ENCODE data around the gene ANKRD17.
"Not testable (repeated sequence)": the region's sequence is repeated elsewhere in the genome, so short reads cannot be mapped to it uniquely, and the experiment has no call there.

Gene ANKRD17

DNA sequence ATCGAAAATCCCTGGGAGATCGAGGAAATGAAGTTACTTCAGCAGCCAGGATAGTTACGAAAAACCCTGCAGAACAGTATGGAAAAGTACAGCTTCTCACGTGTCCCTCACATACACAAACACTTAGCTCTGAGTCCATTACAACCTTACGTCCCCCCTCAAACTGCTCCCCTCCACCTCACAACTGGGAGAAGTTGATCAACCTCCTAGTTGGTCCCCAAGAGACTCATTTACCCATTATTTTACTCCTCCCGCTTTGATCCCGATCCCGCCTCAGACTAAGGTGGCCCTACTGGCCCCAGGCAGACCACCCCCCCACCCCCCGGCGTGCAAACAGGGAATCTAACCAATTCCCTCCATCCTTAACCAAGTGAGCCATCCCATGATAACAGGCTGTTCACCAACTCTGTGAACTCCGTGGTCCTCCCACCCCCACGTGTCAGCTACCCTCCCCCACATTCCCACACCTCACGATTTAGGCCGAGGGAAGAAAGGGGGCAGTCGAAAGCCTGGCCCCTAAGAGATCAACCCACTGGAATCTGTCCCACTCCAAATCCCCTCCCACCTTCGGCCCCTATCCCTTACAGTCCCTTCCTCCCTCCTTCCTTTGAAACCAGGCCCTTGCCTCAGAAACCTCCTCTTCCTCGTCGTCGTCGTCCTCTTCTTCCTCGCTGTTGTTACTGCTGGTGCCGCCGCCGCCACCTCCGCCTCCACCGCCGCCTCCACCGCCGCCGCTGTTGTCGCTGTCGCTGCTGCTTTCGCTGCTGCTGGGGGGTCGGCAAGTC lies 755 bp downstream of the ANKRD17 start:
- peak overlapping the region; percentile 99 for H3K27ac Mint-ChIP-seq
- H3K4me3 Mint-ChIP-seq = peak overlapping the region; percentile 98
- peaks cover 35% of the 10 kb centered on the region for H3K4me1 Mint-ChIP-seq
- no peak for DNase-seq (ENCODE audit: low spot score in 2 of 2)
- H3K27me3 Mint-ChIP-seq = no peaks in the 10 kb centered on the region
- H3K9me3 Mint-ChIP-seq = no peaks in the 10 kb centered on the region
- no peak for ATAC-seq (ENCODE audit: low read depth)
- peaks cover under 1% of the 10 kb centered on the region for H3K36me3 Mint-ChIP-seq

DNA sequence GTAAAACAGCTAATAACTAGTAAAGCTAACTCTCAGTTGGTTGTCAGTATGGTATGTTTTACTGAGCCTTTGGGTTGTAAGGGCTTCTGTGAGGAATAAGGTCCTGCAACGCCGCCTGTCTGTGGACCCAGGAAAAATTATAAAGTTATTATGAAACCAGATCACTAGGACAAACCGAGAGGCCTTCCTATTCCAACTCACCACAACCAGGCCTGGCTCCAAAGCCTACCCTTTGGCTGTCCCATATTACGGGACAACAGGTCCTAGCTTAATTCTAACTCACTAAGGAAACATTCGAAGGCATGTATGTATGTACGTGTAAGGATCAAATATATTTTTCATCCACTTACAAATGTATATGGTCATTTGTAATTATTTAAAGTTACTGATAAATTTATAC lies 1.4 kb downstream of the ANKRD17 start:
- peaks cover 2% of the 10 kb centered on the region for H3K36me3 Mint-ChIP-seq
- peaks cover 38% of the 10 kb centered on the region for H3K4me1 Mint-ChIP-seq
- H3K27me3 Mint-ChIP-seq = no peaks in the 10 kb centered on the region

DNA sequence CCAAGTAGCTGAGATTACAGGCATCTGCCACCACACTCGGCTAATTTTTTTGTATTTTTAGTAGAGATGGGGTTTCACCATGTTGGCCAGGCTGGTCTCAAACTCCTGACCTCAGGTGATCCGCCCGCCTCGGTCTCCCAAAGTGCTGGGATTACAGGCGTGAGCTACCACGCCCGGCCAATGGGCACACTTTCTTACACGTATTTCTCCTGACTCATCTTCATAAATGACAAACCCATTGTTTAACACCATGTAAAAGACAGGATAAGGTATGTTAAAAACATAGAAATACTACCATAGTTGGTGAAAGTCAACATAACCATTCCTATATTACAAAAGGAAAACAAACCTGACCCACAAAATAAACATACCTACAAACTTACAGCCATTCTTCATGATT lies 2.8 kb downstream of the ANKRD17 start:
- not testable (repeated sequence) for DNase-seq (ENCODE audit: low spot score in 2 of 2); H3K27ac Mint-ChIP-seq; ATAC-seq (ENCODE audit: low read depth); H3K4me3 Mint-ChIP-seq; H3K27me3 Mint-ChIP-seq; H3K36me3 Mint-ChIP-seq; H3K9me3 Mint-ChIP-seq
- H3K4me1 Mint-ChIP-seq = peaks cover 41% of the 10 kb centered on the region

More for the DNA sequence above, 1.4 kb downstream of the ANKRD17 start:
- DNase-seq (ENCODE audit: low spot score in 2 of 2) (peak; percentile 29 to 45), ATAC-seq (ENCODE audit: low read depth) (peak; percentile 7)
- Mint-ChIP-seq H3K27ac (peak overlapping the region; percentile 99), H3K9me3 (no peaks in the 10 kb centered on the region), H3K4me3 (peak overlapping the region; percentile 98)

DNA sequence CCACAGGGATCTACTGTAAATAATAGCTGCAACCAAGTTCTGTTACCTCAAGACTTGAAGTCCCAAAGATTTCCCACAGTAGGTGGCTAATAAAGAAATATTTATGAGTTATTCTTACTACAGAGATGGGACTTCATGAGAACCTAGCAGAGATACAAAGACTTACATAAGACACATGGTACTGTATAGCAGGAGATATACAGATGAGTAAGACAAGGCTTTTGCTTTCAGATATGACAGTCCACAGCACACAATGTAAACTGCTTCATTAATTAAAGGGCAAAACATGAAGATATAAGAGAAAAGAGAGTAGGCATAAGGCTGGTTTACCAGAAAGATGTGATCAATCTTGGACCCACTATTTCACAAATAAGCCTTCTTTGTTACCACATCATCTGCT lies 6.6 kb downstream of the ANKRD17 start:
- Mint-ChIP-seq H3K27ac (no peak overlapping the region), H3K27me3 (no peaks in the 10 kb centered on the region)
- no peak for DNase-seq (ENCODE audit: low spot score in 2 of 2)

DNA sequence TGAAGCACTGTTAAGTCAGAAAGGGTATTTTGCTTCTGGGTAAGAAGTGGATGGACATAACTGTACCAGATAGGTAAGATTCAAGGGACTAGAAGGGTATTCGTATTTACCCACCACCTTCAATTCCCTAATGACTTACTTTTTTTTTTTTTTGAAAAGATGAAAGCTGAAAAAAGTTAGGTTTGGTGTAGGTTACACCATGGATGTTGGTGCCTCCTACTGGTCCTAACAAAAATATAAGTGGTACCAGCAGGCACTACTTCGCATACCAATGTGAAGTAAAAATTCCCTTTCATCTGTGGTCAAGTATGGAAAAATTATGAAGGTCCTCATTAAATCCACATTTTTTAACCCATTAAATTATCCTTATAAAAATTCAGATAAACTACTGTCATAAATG lies 7.2 kb downstream of the ANKRD17 start:
- no peak for DNase-seq (ENCODE audit: low spot score in 2 of 2)
- peaks cover 28% of the 10 kb centered on the region for H3K4me1 Mint-ChIP-seq
- H3K27me3 Mint-ChIP-seq = no peaks in the 10 kb centered on the region
- no peak for ATAC-seq (ENCODE audit: low read depth)
- peaks cover 2% of the 10 kb centered on the region for H3K9me3 Mint-ChIP-seq
- H3K27ac Mint-ChIP-seq = no peak overlapping the region
- peaks cover 16% of the 10 kb centered on the region for H3K36me3 Mint-ChIP-seq
- H3K4me3 Mint-ChIP-seq = no peak overlapping the region

More for the DNA sequence above, 6.6 kb downstream of the ANKRD17 start:
- Mint-ChIP-seq H3K4me3 (no peak overlapping the region), H3K4me1 (peaks cover 30% of the 10 kb centered on the region), H3K9me3 (peaks cover 2% of the 10 kb centered on the region), H3K36me3 (peaks cover 13% of the 10 kb centered on the region)
- ATAC-seq (ENCODE audit: low read depth) = no peak

DNA sequence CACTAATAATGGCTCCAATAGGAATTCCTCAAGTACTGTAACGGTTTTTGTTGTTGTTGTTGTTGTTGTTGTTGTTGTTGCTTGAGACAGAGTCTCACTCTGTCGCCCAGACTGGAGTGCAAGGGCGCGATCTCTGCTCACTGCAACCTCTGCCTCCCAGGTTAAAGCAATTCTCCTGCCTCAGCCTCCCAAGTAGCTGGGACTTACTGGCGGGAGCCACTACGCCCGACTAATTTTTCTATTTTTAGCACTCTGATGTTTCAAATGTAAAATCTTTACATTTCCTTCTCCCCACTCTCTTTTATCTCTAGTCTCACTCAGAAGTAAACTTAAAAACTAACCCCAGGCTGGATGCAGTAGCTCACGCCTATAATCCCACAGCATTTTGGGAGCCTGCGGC lies 8.0 kb downstream of the ANKRD17 start:
- no peaks in the 10 kb centered on the region for H3K27me3 Mint-ChIP-seq
- no peak overlapping the region for H3K4me3 Mint-ChIP-seq
- H3K4me1 Mint-ChIP-seq = peaks cover 32% of the 10 kb centered on the region
- ATAC-seq (ENCODE audit: low read depth) = no peak
- no peak for DNase-seq (ENCODE audit: low spot score in 2 of 2)
- H3K36me3 Mint-ChIP-seq = peaks cover 19% of the 10 kb centered on the region
- H3K27ac Mint-ChIP-seq = no peak overlapping the region
- peaks cover 2% of the 10 kb centered on the region for H3K9me3 Mint-ChIP-seq

DNA sequence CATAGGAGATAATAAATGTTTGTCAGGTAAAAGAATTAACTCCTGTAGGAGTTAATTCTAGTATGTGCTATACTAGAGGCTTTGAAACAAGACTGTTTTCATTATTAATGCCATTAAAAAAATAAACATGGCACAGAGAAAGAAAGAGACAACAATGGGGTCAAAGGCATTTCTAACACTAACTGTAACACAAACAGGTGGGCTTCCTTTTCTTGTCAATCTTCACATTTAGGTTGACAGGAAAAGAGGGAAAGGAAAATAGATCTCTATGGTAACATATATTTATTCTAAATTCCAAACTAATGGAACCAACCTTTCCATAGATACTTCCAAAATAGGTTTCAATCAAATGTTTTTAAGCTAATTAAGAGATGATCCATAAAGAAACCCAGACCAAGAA lies 9.8 kb downstream of the ANKRD17 start:
- Mint-ChIP-seq H3K36me3 (peaks cover 26% of the 10 kb centered on the region), H3K4me1 (peaks cover 35% of the 10 kb centered on the region), H3K27me3 (no peaks in the 10 kb centered on the region), H3K9me3 (peaks cover 2% of the 10 kb centered on the region), H3K4me3 (no peak overlapping the region), H3K27ac (no peak overlapping the region)
- ATAC-seq (ENCODE audit: low read depth) (no peak), DNase-seq (ENCODE audit: low spot score in 2 of 2) (no peak)

DNA sequence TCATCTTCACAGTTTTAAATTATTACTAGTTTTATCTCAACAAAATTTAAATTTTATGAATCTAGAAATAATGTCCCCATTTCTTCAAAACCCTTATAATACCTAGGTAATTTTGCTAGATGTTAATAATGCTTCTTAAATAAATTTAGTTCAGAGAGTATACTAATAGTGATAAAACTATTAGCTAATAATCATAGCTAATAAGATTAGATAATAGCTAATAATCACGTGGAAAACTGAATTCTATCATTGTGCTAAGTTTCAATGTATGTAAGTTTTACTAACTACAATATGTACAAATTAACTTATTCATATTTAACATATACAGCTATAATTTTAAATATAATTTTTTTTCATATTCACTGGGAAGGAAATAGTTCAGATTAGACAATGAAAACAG lies 10.2 kb downstream of the ANKRD17 start:
- no peak for ATAC-seq (ENCODE audit: low read depth)

DNA sequence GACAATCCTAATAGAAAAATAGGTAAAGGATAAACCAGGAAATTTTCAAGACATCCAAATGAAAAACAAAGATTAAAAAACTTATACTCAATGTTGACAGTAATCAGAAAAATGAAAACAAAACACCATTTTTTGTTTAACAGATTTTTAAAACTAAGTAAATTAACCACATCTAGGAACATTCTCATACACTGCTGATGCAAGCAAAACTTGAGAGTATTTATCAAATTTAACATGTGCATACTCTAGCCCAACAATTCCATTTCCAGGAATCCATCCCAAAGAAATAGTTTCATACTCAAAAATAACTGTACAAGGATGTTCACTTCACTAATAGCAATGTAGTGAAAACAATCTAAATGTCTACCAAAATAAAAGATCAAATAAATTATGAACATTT lies 11.5 kb downstream of the ANKRD17 start:
- ATAC-seq (ENCODE audit: low read depth) (no peak), DNase-seq (ENCODE audit: low spot score in 2 of 2) (no peak)
- no peaks in the 10 kb centered on the region for H3K27me3 Mint-ChIP-seq
- peaks cover 36% of the 10 kb centered on the region for H3K4me1 Mint-ChIP-seq
- H3K36me3 Mint-ChIP-seq = peaks cover 29% of the 10 kb centered on the region
- H3K4me3 Mint-ChIP-seq = no peak overlapping the region
- no peak overlapping the region for H3K27ac Mint-ChIP-seq
- H3K9me3 Mint-ChIP-seq = peaks cover 2% of the 10 kb centered on the region

More for the DNA sequence above, 10.2 kb downstream of the ANKRD17 start:
- H3K27ac Mint-ChIP-seq = no peak overlapping the region
- no peak overlapping the region for H3K4me3 Mint-ChIP-seq
- no peak for DNase-seq (ENCODE audit: low spot score in 2 of 2)
- peaks cover 35% of the 10 kb centered on the region for H3K4me1 Mint-ChIP-seq
- H3K27me3 Mint-ChIP-seq = no peaks in the 10 kb centered on the region
- H3K36me3 Mint-ChIP-seq = peaks cover 26% of the 10 kb centered on the region
- H3K9me3 Mint-ChIP-seq = peaks cover 2% of the 10 kb centered on the region

DNA sequence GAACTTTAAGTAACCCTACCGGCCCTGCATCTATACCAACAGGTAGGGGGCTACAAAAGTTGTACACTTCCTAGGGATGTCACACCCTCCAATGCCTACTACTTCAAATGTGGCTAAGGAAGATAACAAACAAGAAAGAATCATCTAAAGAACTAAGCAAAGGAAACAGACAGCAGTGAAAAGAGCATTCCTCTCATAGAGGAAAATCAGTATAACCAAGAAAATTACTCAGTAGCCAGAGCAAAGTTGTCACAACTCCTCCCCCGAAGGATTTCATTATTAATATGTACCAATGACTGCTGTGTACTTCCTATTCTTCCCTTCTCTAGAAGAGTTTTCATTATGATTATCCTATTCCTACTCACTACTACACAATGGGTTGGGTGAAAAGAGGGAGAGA lies 12.6 kb downstream of the ANKRD17 start:
- Mint-ChIP-seq H3K36me3 (peaks cover 30% of the 10 kb centered on the region), H3K27me3 (no peaks in the 10 kb centered on the region), H3K4me1 (peaks cover 36% of the 10 kb centered on the region), H3K9me3 (peaks cover 2% of the 10 kb centered on the region), H3K27ac (peak overlapping the region; percentile 22), H3K4me3 (peak overlapping the region; percentile 25)
- ATAC-seq (ENCODE audit: low read depth) (no peak), DNase-seq (ENCODE audit: low spot score in 2 of 2) (no peak)

DNA sequence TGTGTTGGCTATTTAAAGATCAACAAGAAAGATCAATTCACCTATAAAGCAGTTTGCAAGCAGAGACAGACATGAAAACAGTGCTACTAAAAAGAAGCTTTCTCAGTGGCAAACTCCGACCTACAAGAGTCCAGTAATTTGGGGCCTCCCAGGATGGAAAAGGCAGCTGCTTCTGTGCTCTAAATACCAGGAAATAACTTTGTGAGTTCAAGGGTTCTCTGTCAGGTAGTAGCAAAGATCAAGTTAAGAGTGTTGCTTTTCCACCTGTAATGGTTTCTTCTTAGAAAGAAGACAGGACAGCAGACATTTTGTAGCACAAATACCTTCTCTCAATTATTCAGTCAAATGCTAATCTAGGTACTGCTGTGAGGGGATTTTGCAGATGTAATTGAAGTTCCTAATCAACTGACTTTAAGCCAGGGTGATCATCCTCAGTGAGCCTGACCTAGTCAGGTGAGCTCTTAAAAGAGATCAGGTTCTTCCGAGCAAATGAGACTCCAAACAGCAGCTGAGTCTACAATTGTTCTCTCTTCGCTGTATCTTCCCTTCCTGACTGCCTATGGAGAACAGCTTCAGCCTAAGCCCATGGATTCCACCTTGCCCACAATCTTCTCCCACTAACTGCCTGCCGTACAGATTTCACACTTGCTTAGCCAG lies 13.5 kb downstream of the ANKRD17 start:
- H3K4me3 Mint-ChIP-seq = no peak overlapping the region
- DNase-seq (ENCODE audit: low spot score in 2 of 2) = no peak
- H3K4me1 Mint-ChIP-seq = peaks cover 33% of the 10 kb centered on the region
- ATAC-seq (ENCODE audit: low read depth) = no peak
- no peaks in the 10 kb centered on the region for H3K9me3 Mint-ChIP-seq
- peak overlapping the region; percentile 3 for H3K27ac Mint-ChIP-seq
- no peaks in the 10 kb centered on the region for H3K27me3 Mint-ChIP-seq
- H3K36me3 Mint-ChIP-seq = peaks cover 25% of the 10 kb centered on the region

DNA sequence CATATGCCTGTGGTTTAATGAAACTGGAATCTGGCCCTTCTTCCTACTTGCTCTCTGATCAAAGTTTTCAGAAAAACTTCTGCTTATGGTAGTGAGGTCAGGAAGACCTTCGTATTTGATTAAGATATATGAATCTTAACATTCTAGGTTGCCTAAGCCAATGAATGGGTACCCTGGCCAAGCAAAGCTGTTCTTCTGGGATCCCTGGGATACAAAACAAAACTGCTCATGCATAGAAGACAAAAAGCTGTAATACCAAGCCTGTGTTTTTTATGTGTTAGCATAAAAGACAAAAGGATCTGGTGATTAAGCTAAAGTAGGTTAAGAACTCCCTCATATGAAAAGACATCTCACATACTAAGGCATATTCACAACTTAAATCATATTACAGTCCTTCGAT lies 21.6 kb downstream of the ANKRD17 start:
- Mint-ChIP-seq H3K4me1 (peaks cover 21% of the 10 kb centered on the region), H3K4me3 (no peak overlapping the region), H3K27ac (peak overlapping the region; percentile 68), H3K36me3 (peaks cover 19% of the 10 kb centered on the region), H3K27me3 (no peaks in the 10 kb centered on the region), H3K9me3 (no peaks in the 10 kb centered on the region)
- no peak for DNase-seq (ENCODE audit: low spot score in 2 of 2)
- ATAC-seq (ENCODE audit: low read depth) = no peak

DNA sequence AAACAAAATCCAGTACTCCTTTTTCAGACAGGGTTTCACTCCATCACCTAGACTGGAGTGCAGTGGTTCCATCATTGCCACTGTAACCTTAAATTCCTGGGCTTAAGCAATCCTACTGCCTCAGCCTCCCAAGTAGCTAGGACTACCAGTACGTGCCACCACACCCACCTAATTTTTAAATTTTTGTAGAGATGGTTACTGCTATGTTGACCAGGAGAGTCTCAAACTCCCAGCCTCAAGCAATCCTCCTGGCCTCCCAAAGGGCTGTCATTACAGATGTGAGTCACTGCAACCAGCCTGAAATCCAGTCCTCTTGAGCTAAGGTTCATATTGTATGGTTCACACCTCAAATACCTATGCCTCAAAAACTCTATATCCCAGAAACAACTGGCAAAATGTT lies 22.4 kb downstream of the ANKRD17 start:
- DNase-seq (ENCODE audit: low spot score in 2 of 2) (no peak), ATAC-seq (ENCODE audit: low read depth) (no peak)
- H3K4me3 Mint-ChIP-seq = no peak overlapping the region
- peaks cover 22% of the 10 kb centered on the region for H3K36me3 Mint-ChIP-seq
- H3K27ac Mint-ChIP-seq = no peak overlapping the region
- H3K27me3 Mint-ChIP-seq = no peaks in the 10 kb centered on the region
- H3K4me1 Mint-ChIP-seq = peaks cover 19% of the 10 kb centered on the region
- H3K9me3 Mint-ChIP-seq = no peaks in the 10 kb centered on the region

DNA sequence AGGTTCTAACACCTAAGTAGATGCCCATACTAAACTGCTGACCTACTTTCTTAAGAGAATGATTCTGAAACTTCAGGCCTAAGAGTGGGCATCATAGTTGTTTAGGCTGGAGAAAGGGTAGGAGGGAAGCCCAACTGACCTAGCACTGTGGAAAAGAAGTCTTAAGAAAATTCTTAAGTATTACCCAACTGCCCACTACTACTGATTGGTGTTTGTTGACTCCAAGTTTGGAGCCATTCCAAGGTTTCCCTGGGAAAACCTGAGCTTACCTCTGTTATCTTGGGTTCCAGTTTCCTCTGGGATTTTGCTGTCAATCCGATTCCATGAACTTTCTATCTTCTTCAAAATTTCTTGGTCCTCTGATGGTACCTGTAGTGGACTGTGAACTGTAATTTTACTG lies 23.9 kb downstream of the ANKRD17 start:
- ATAC-seq (ENCODE audit: low read depth) = no peak
- Mint-ChIP-seq H3K27ac (no peak overlapping the region), H3K9me3 (no peaks in the 10 kb centered on the region), H3K36me3 (peaks cover 24% of the 10 kb centered on the region), H3K4me3 (no peak overlapping the region), H3K4me1 (peaks cover 19% of the 10 kb centered on the region), H3K27me3 (no peaks in the 10 kb centered on the region)
- no peak for DNase-seq (ENCODE audit: low spot score in 2 of 2)
